Muscle layer of colon (tissue), 2 donors: Measurements from ENCODE around the gene LTC4S.
"Not testable (repeated sequence)": the region's sequence is repeated elsewhere in the genome, so short reads cannot be mapped to it uniquely, and the experiment has no call there.

Experiments
- H3K27ac ChIP-seq: one replicate; pipeline ENCODE4 v1.7.0; 2013; ENCODE audit warnings: low read depth, mild to moderate bottlenecking, low read length, moderate library complexity
- H3K27me3 ChIP-seq, 2 donors: one replicate each; pipeline ENCODE4 v1.7.0; 2013; ENCODE audit warnings: low read length in 2 of 2, mild to moderate bottlenecking in 2 of 2; ENCODE audit not compliant: insufficient read depth in 2 of 2, control insufficient read depth in 1 of 2
- H3K36me3 ChIP-seq: one replicate; pipeline ENCODE4 v1.7.0; 2013; ENCODE audit warnings: mild to moderate bottlenecking, low read length; ENCODE audit not compliant: insufficient read depth
- H3K4me1 ChIP-seq: one replicate; pipeline ENCODE4 v1.7.0; 2013; ENCODE audit warnings: mild to moderate bottlenecking, low read length; ENCODE audit not compliant: insufficient read depth
- H3K4me3 ChIP-seq, 2 donors: one replicate each; pipeline ENCODE4 v1.7.0; 2013; ENCODE audit warnings: low read length in 2 of 2, low read depth in 1 of 2, mild to moderate bottlenecking in 1 of 2, moderate library complexity in 1 of 2
- H3K9ac ChIP-seq: one replicate; pipeline ENCODE4 v1.7.0; 2013; ENCODE audit warnings: low read length
- H3K9me3 ChIP-seq: one replicate; pipeline ENCODE4 v1.7.0; 2013; ENCODE audit warnings: mild to moderate bottlenecking, low read length
- donor health status: abdominal sarcoma.
- donor health status: Adenocarcinoma of cecum.

LTC4S gene

GRCh38 chr5:179788193-179788854 is 5.5 kb upstream of the LTC4S start:
- no peaks in the 10 kb centered on the region for H3K4me1 ChIP-seq
- no peaks in the 10 kb centered on the region for H3K36me3 ChIP-seq
- no peak overlapping the region for H3K9ac ChIP-seq
- H3K27ac ChIP-seq, result no peak overlapping the region
- no peaks in the 10 kb centered on the region for H3K27me3 ChIP-seq
- no peaks in the 10 kb centered on the region for H3K9me3 ChIP-seq
- no peak overlapping the region for H3K4me3 ChIP-seq

GRCh38 chr5:179789278-179789677 is 4.5 kb upstream of the LTC4S start:
- not testable (repeated sequence) for H3K4me3 ChIP-seq, H3K9me3 ChIP-seq, H3K4me1 ChIP-seq, H3K27ac ChIP-seq, H3K27me3 ChIP-seq, H3K9ac ChIP-seq, H3K36me3 ChIP-seq

- no peak overlapping the region for H3K27ac ChIP-seq
These were observed 1.7 kb upstream of the LTC4S start for GRCh38 chr5:179791881-179792611.

GRCh38 chr5:179792612-179793467 is 946 bp upstream of the LTC4S start:
- H3K27me3 ChIP-seq, result no peaks in the 10 kb centered on the region
- H3K9me3 ChIP-seq, result no peaks in the 10 kb centered on the region
- H3K4me3 ChIP-seq, result no peak overlapping the region
- H3K9ac ChIP-seq, result no peak overlapping the region
- peak overlapping the region; percentile 39 for H3K27ac ChIP-seq
- no peaks in the 10 kb centered on the region for H3K36me3 ChIP-seq
- peaks cover 20% of the 10 kb centered on the region for H3K4me1 ChIP-seq

More at GRCh38 chr5:179791881-179792611, 1.7 kb upstream of the LTC4S start:
- Histone ChIP-seq H3K27me3 (no peaks in the 10 kb centered on the region), H3K36me3 (no peaks in the 10 kb centered on the region), H3K4me3 (no peak overlapping the region), H3K9me3 (no peaks in the 10 kb centered on the region), H3K4me1 (peaks cover 20% of the 10 kb centered on the region), H3K9ac (no peak overlapping the region)

GRCh38 chr5:179794171-179794570 is 385 bp downstream of the LTC4S start:
- H3K9me3 ChIP-seq, result no peaks in the 10 kb centered on the region
- no peak overlapping the region for H3K4me3 ChIP-seq
- H3K27ac ChIP-seq, result peak overlapping the region; percentile 36
- H3K36me3 ChIP-seq, result peaks cover 13% of the 10 kb centered on the region
- no peaks in the 10 kb centered on the region for H3K27me3 ChIP-seq
- H3K4me1 ChIP-seq, result peaks cover 20% of the 10 kb centered on the region
- H3K9ac ChIP-seq, result no peak overlapping the region

GRCh38 chr5:179794575-179794974 is 789 bp downstream of the LTC4S start:
- Histone ChIP-seq H3K4me3 (no peak overlapping the region), H3K27me3 (no peaks in the 10 kb centered on the region), H3K9ac (no peak overlapping the region), H3K27ac (peak overlapping the region; percentile 36), H3K4me1 (peaks cover 20% of the 10 kb centered on the region), H3K9me3 (no peaks in the 10 kb centered on the region), H3K36me3 (peaks cover 17% of the 10 kb centered on the region)

GRCh38 chr5:179795049-179795862 is 1.5 kb downstream of the LTC4S start:
- Histone ChIP-seq H3K9me3 (no peaks in the 10 kb centered on the region), H3K36me3 (peaks cover 24% of the 10 kb centered on the region), H3K4me1 (peaks cover 20% of the 10 kb centered on the region), H3K9ac (no peak overlapping the region), H3K4me3 (peak overlapping the region; percentile 49), H3K27ac (no peak overlapping the region), H3K27me3 (no peaks in the 10 kb centered on the region)

- no peak overlapping the region for H3K9ac ChIP-seq
- no peaks in the 10 kb centered on the region for H3K27me3 ChIP-seq
- peak overlapping the region; percentile 49 for H3K4me3 ChIP-seq
- H3K36me3 ChIP-seq, result peaks cover 26% of the 10 kb centered on the region
- peaks cover 20% of the 10 kb centered on the region for H3K4me1 ChIP-seq
- no peaks in the 10 kb centered on the region for H3K9me3 ChIP-seq
- H3K27ac ChIP-seq, result peak overlapping the region; percentile 73
These were observed 2.4 kb downstream of the LTC4S start for GRCh38 chr5:179795863-179796833.

GRCh38 chr5:179796877-179797608 is 3.3 kb downstream of the LTC4S start:
- no peak overlapping the region for H3K9ac ChIP-seq
- H3K27me3 ChIP-seq, result no peaks in the 10 kb centered on the region
- no peaks in the 10 kb centered on the region for H3K9me3 ChIP-seq
- peak overlapping the region; percentile 73 for H3K27ac ChIP-seq
- peak overlapping the region in 1 of 2 donors; percentile 49 for H3K4me3 ChIP-seq
- H3K4me1 ChIP-seq, result peaks cover 22% of the 10 kb centered on the region
- H3K36me3 ChIP-seq, result peaks cover 26% of the 10 kb centered on the region

GRCh38 chr5:179797741-179798140 is 4.0 kb downstream of the LTC4S start:
- Histone ChIP-seq H3K4me3 (no peak overlapping the region), H3K9me3 (no peaks in the 10 kb centered on the region), H3K36me3 (peaks cover 33% of the 10 kb centered on the region), H3K27ac (no peak overlapping the region), H3K27me3 (no peaks in the 10 kb centered on the region), H3K4me1 (peaks cover 29% of the 10 kb centered on the region), H3K9ac (no peak overlapping the region)
